NT2/D1 (cell line): ENCODE measurements around the gene NES.

Experiments used
- SUZ12 ChIP-seq: IDR thresholded peaks from 2 replicates; pipeline ENCODE4 v1.6.1; 2011; ENCODE audit not compliant: insufficient read length, insufficient read depth; ENCODE audit errors: extremely low read depth
- YY1 ChIP-seq: IDR thresholded peaks from 2 replicates; pipeline ENCODE4 v1.6.1; 2011; ENCODE audit not compliant: insufficient read length, insufficient read depth
- ZNF274 ChIP-seq: IDR thresholded peaks from 2 replicates; pipeline ENCODE4 v1.6.1; 2011; ENCODE audit warnings: mild to moderate bottlenecking, low read depth, low read length

GRCh38 chr1:156689035-156689952 lies 12.1 kb upstream of the NES start:
- TF ChIP-seq ZNF274 (no peak), YY1 (no peak), SUZ12 (no peak)
